Measurements from ENCODE around the gene UNC80. TPM values are rescaled to one million over a fixed set of nuclear protein-coding genes. Genes with fewer than 3 reads are reported as not detected.

Gene UNC80
- polyA plus RNA-seq, 1 experiment, result not detected

DNA sequence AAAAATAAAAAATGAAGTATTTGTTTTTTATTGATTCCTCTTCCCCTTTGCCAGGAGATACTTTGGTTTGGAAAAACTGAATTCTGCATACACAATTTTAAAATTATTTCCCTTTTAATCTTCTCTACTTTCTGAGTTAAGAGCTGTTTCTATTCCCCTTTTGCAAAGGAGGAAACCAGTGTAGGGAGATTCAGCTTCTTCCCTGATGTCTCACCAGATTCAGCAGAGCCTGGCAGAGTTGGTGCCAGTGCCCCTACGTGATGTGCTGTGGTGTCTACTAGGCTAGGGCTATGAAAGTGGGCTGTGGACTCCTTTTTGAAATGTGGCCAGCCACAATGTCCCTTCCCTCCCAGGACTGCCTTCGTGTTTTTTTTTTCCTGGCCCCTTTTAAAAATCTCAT lies 233.2 kb downstream of the UNC80 start:
- DNase-seq (ENCODE audit: low read depth, low spot score), result no peak
- Histone ChIP-seq H3K4me3 (ENCODE audit: low read depth, low read length) (no peak overlapping the region), H3K27me3 (ENCODE audit: control insufficient read depth, insufficient read depth, low read length) (no peaks in the 10 kb centered on the region), H3K27ac (ENCODE audit: low read depth, low read length) (no peak overlapping the region), H3K9me3 (ENCODE audit: control insufficient read depth, insufficient read depth, low read length) (no peaks in the 10 kb centered on the region; the same call in 1 of the 2 replicates)
- ChIA-PET CTCF (interaction anchor here (0.6 kb wide), 1 partner anchor 54 kb away, joined by 3 read pairs; no protein-coding TSS in a partner anchor), POLR2A (no interaction called here)
- TF ChIP-seq CTCF (IDR thresholded peaks at IDR 0.05; ENCODE audit: low read depth, low read length), result no peak

GRCh38 chr2:210007895-210008294 lies 236.3 kb downstream of the UNC80 start:
- CTCF ChIA-PET, result interaction anchor here (0.6 to 1.0 kb wide), 2 partner anchors 30 to 191 kb away, joined by 3 read pairs; no protein-coding TSS in a partner anchor
- H3K27ac ChIP-seq (ENCODE audit: low read depth, low read length), result no peak overlapping the region
- POLR2A ChIA-PET, result no interaction called here
- H3K4me3 ChIP-seq (ENCODE audit: low read depth, low read length), result no peak overlapping the region
- H3K27me3 ChIP-seq (ENCODE audit: control insufficient read depth, insufficient read depth, low read length), result no peaks in the 10 kb centered on the region
- no peak for TF ChIP-seq CTCF (IDR thresholded peaks at IDR 0.05; ENCODE audit: low read depth, low read length)
- no peaks in the 10 kb centered on the region for H3K9me3 ChIP-seq (ENCODE audit: control insufficient read depth, insufficient read depth, low read length)
- DNase-seq (ENCODE audit: low read depth, low spot score), result no peak

DNA sequence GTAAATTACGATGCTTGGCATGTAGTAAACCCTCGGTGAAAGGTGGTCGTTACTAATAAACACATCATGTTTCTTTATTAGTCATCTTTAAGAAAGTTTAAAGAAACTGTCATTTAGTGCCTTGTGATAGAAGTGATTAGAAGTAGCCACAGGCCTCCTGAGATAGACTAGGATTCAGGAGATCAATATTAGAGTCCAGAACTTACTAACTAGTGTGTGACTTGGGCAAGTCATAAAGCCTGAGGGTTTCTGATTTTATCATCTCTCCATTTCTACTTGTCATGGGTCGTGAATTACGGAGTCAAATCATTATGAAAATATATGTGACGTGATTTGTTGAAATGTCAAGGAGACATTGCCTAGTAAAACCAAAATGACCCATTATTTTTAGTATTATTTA lies 237.5 kb downstream of the UNC80 start:
- no peak for TF ChIP-seq CTCF (IDR thresholded peaks at IDR 0.05; ENCODE audit: low read depth, low read length)
- no peak overlapping the region for H3K27ac ChIP-seq (ENCODE audit: low read depth, low read length)
- DNase-seq (ENCODE audit: low read depth, low spot score), result no peak
- H3K4me3 ChIP-seq (ENCODE audit: low read depth, low read length), result no peak overlapping the region
- no peaks in the 10 kb centered on the region for H3K9me3 ChIP-seq (ENCODE audit: control insufficient read depth, insufficient read depth, low read length)
- CTCF ChIA-PET, result no interaction called here
- POLR2A ChIA-PET, result no interaction called here
- no peaks in the 10 kb centered on the region for H3K27me3 ChIP-seq (ENCODE audit: control insufficient read depth, insufficient read depth, low read length)

DNA sequence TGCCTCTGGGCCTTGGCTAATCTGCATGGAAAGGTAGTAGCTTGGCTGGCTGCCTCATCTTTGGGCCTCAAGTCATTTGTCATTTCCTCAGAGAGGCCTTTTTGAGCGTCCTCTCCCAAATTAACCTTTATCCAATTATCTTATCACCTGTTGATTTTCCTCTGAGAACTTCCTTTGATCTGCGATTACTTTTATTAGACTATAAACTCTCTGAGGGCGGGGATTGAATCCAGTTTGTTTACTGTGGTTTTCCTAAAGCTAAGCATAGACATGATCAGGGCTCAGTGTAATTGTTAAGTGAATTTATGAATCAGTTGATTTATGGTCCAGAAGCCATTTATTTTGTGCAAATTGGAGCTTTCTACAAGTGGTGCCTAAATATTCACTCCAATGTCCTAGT lies 238.3 kb downstream of the UNC80 start:
- DNase-seq (ENCODE audit: low read depth, low spot score), result no peak
- ChIA-PET POLR2A (no interaction called here), CTCF (interaction anchor here (0.7 to 1.4 kb wide), 3 partner anchors 185 to 675 kb away, joined by 3 to 4 read pairs (median 4); no protein-coding TSS in a partner anchor)
- no peaks in the 10 kb centered on the region for H3K27me3 ChIP-seq (ENCODE audit: control insufficient read depth, insufficient read depth, low read length)
- H3K9me3 ChIP-seq (ENCODE audit: control insufficient read depth, insufficient read depth, low read length), result no peaks in the 10 kb centered on the region
- H3K27ac ChIP-seq (ENCODE audit: low read depth, low read length), result no peak overlapping the region
- H3K4me3 ChIP-seq (ENCODE audit: low read depth, low read length), result no peak overlapping the region
- TF ChIP-seq CTCF (IDR thresholded peaks at IDR 0.05; ENCODE audit: low read depth, low read length), result no peak

- ChIA-PET POLR2A (no interaction called here), CTCF (interaction anchor here (1.1 kb wide), 1 partner anchor 175 kb away, joined by 3 read pairs; no protein-coding TSS in a partner anchor)
- H3K4me3 ChIP-seq (ENCODE audit: low read depth, low read length), result no peak overlapping the region
- H3K9me3 ChIP-seq (ENCODE audit: control insufficient read depth, insufficient read depth, low read length), result no peaks in the 10 kb centered on the region
- no peak overlapping the region for H3K27ac ChIP-seq (ENCODE audit: low read depth, low read length)
- TF ChIP-seq CTCF (IDR thresholded peaks at IDR 0.05; ENCODE audit: low read depth, low read length), result no peak
- no peak for DNase-seq (ENCODE audit: low read depth, low spot score)
- H3K27me3 ChIP-seq (ENCODE audit: control insufficient read depth, insufficient read depth, low read length), result no peaks in the 10 kb centered on the region
These were observed 248.5 kb downstream of the UNC80 start for GRCh38 chr2:210020138-210020537.

All from AG04450 (cell line).